Kidney capillary endothelial cell (primary cell): ENCODE data around the gene STXBP6.

Experiments used
- DNase-seq: peaks from one replicate; pipeline ENCODE4 v3.0.0-alpha.2; 2018; ENCODE audit warnings: low spot score

Gene STXBP6

GRCh38 chr14:24885410-24885913, 164.5 kb downstream of the STXBP6 start:
- no peak for DNase-seq

GRCh38 chr14:24883576-24883975, 166.4 kb downstream of the STXBP6 start:
- DNase-seq, result no peak

- DNase-seq, result no peak
Measured at GRCh38 chr14:24881116-24881893, 168.6 kb downstream of the STXBP6 start.

GRCh38 chr14:24880689-24881088, 169.3 kb downstream of the STXBP6 start:
- no peak for DNase-seq

GRCh38 chr14:24879661-24880386, 170.1 kb downstream of the STXBP6 start:
- no peak for DNase-seq

- DNase-seq, result no peak
Measured at GRCh38 chr14:24876996-24877395, 173.0 kb downstream of the STXBP6 start.

- no peak for DNase-seq
Measured at GRCh38 chr14:24875991-24876878, 173.7 kb downstream of the STXBP6 start.

GRCh38 chr14:24875203-24875838, 174.6 kb downstream of the STXBP6 start:
- DNase-seq, result no peak

- DNase-seq, result no peak
Measured at GRCh38 chr14:24874514-24875202, 175.3 kb downstream of the STXBP6 start.

GRCh38 chr14:24873551-24873950, 176.4 kb downstream of the STXBP6 start:
- no peak for DNase-seq

GRCh38 chr14:24870949-24871701, 178.8 kb downstream of the STXBP6 start:
- DNase-seq, result no peak

GRCh38 chr14:24868389-24868788, 181.6 kb downstream of the STXBP6 start:
- DNase-seq, result no peak

- DNase-seq, result no peak
Measured at GRCh38 chr14:24866067-24866639, 183.8 kb downstream of the STXBP6 start.

- DNase-seq, result no peak
Measured at GRCh38 chr14:24863968-24864684, 185.8 kb downstream of the STXBP6 start.

- no peak for DNase-seq
Measured at GRCh38 chr14:24861083-24861630, 188.8 kb downstream of the STXBP6 start.

- DNase-seq, result no peak
Measured at GRCh38 chr14:24859559-24859958, 190.4 kb downstream of the STXBP6 start.

- DNase-seq, result no peak
Measured at GRCh38 chr14:24858684-24859083, 191.3 kb downstream of the STXBP6 start.

GRCh38 chr14:24858052-24858451, 191.9 kb downstream of the STXBP6 start:
- DNase-seq, result no peak

- no peak for DNase-seq
Measured at GRCh38 chr14:24857277-24857676, 192.7 kb downstream of the STXBP6 start.
